Ovary (tissue), 9 donors: ENCODE data around the gene TATDN2. TPM values are rescaled to one million over a fixed set of nuclear protein-coding genes. Genes with fewer than 3 reads are reported as not detected.

Source experiments
- DNase-seq, 5 donors: peaks; one replicate each; pipeline ENCODE4 v3.0.0-alpha.2; 2019 to 2020
- H3K27ac ChIP-seq, 2 donors: fragments of 200-600 bp; one replicate each; pipeline versions ENCODE4 v1.5.1 to v1.8.0; 2019 to 2022
- H3K27me3 ChIP-seq: fragments of 200-600 bp; one replicate; pipeline ENCODE4 v1.8.0; 2022
- H3K36me3 ChIP-seq: fragments of 200-600 bp; sonication (generic); one replicate; pipeline ENCODE4 v1.5.1; 2019
- H3K4me1 ChIP-seq: one replicate; pipeline ENCODE4 v1.8.1; 2013; ENCODE audit warnings: mild to moderate bottlenecking, moderate library complexity; ENCODE audit not compliant: insufficient read depth
- H3K4me3 ChIP-seq: fragments of 200-600 bp; sonication (generic); one replicate; pipeline ENCODE4 v1.5.1; 2017
- H3K9me3 ChIP-seq, 2 donors: fragments of 200-600 bp in 1 of 2; sonication (generic) in 1 of 2; one replicate each; pipeline versions ENCODE4 v1.5.1 to v1.8.1; 2013 to 2019; ENCODE audit warnings: mild to moderate bottlenecking in 1 of 2, moderate library complexity in 1 of 2
- EP300 ChIP-seq: sonication (generic); formaldehyde crosslinking; IDR thresholded peaks from one replicate; pipeline ENCODE4 v1.6.1; 2017; ENCODE audit warnings: antibody characterized with exemption
- POLR2A ChIP-seq: fragments of 450-650 bp; IDR thresholded peaks from one replicate; pipeline ENCODE4 v1.6.1; 2017; ENCODE audit warnings: antibody characterized with exemption, mild to moderate bottlenecking, moderate library complexity
- WGBS, 3 donors: extraction: QIAGEN DNeasy Blood & Tissue Kit in 1 of 3; methylation state at CpG; one replicate each; pipeline versions ENCODE4 v1.1.5 to v1.1.7; 2013 to 2017; 5-methylcytosine and 5-hydroxymethylcytosine counted together
- intact Hi-C, 4 donors: fragments of 100-400 bp; cut with DNase I; formaldehyde crosslinking; loops; one replicate each; pipeline versions ENCODE4 v1.11.0 to v1.15.1; 2022 to 2023
- polyA plus RNA-seq, 2 donors: library from polyadenylated mRNA; stranded (reverse); fragments of 200-250 nt in 1 of 2; fragments of 350-450 nt in 1 of 2; fragmentation: Illumina TruSeq in 1 of 2; extraction: RNeasy Lipid Tissue Mini Kit (QIAGEN cat#74804) in 1 of 2; gene quantifications; one replicate each; pipeline ENCODE4 v1.2.3, GENCODE V29; 2013 to 2014
- total RNA-seq, 7 donors: library from RNA; depleted of rRNA in 2 of 7; stranded (reverse); fragments of >200 nt in 2 of 7; fragmentation: NEBNext Ultra II Directional in 3 of 7; extraction: Animal tissue kit (Norgen Biotek cat#: 25700) in 3 of 7; gene quantifications; one replicate each; pipeline versions ENCODE4 v1.1.0 to v1.2.4, GENCODE V29; 2016 to 2023
- TF ChIP-seq, protein P1 (sequence below), 3 donors: fragments of 450-650 bp in 2 of 3; fragments of 200-600 bp in 1 of 3; IDR thresholded peaks; one replicate each; pipeline versions ENCODE4 v1.5.1 to v1.8.0; 2016 to 2022; ENCODE audit warnings: antibody characterized with exemption in 3 of 3, mild to moderate bottlenecking in 1 of 3
- donor health status: DM: no; HTN: no; CAD: no; lungs with moderate emphysema.
- donor health status: DM: no; HTN: no; CAD: no.
- donor health status: Bipolar disorder and iron deficiency.
- donor health status: DM: yes; HTN: yes; CAD: no.
- donor health status: DM: no; HTN: no; CAD: no.
- donor health status: DM: yes; HTN: yes; CAD: no.

The TATDN2 gene
- total and polyA plus RNA-seq, 9 donors, result 17.3 to 46.4 (median 38.7) TPM

DNA sequence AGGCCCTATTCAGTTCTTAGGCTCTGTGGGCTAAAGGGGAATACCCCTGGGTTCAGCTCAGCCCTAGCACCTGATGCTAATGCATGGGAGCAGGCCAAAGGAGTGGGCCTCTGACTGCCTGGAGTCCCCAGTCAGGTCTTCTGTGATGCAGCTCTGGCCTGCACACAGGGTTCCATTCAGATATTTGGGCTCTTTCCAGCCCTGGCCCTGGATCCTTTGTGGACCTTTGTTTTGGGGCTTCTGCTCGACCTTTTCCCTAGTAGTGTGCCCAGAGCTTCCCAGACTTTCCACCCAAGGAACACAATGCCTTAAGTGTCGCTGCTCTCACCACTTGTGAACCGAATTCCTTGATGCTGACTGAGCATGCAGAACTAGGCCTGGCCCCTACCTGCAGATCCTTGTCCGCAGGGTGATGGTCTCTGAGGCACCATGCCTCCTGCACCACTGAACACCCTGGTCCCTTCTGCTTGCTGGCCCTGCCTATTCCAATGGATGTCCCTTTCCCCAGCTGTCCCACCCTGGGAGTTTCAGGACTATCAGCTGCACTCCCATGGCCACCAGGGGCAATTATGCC lies 67.6 kb downstream of the TATDN2 start:
- H3K9me3 ChIP-seq, result no peaks in the 10 kb centered on the region
- no peak overlapping the region for H3K4me3 ChIP-seq
- intact Hi-C loops, result no loop called here
- no peak for DNase-seq
- H3K4me1 ChIP-seq, result no peaks in the 10 kb centered on the region
- 81 to 90% (median 87%) methylated on average over 4 of the region's 4 CpGs for WGBS, 3 donors
- TF ChIP-seq POLR2A, result no peak
- no peak for TF ChIP-seq EP300
- TF ChIP-seq, protein P1, sequence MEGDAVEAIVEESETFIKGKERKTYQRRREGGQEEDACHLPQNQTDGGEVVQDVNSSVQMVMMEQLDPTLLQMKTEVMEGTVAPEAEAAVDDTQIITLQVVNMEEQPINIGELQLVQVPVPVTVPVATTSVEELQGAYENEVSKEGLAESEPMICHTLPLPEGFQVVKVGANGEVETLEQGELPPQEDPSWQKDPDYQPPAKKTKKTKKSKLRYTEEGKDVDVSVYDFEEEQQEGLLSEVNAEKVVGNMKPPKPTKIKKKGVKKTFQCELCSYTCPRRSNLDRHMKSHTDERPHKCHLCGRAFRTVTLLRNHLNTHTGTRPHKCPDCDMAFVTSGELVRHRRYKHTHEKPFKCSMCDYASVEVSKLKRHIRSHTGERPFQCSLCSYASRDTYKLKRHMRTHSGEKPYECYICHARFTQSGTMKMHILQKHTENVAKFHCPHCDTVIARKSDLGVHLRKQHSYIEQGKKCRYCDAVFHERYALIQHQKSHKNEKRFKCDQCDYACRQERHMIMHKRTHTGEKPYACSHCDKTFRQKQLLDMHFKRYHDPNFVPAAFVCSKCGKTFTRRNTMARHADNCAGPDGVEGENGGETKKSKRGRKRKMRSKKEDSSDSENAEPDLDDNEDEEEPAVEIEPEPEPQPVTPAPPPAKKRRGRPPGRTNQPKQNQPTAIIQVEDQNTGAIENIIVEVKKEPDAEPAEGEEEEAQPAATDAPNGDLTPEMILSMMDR (IDR thresholded peaks at IDR 0.05), result no peak
- no peak overlapping the region for H3K27ac ChIP-seq
- no peaks in the 10 kb centered on the region for H3K27me3 ChIP-seq
- H3K36me3 ChIP-seq, result no peaks in the 10 kb centered on the region

DNA sequence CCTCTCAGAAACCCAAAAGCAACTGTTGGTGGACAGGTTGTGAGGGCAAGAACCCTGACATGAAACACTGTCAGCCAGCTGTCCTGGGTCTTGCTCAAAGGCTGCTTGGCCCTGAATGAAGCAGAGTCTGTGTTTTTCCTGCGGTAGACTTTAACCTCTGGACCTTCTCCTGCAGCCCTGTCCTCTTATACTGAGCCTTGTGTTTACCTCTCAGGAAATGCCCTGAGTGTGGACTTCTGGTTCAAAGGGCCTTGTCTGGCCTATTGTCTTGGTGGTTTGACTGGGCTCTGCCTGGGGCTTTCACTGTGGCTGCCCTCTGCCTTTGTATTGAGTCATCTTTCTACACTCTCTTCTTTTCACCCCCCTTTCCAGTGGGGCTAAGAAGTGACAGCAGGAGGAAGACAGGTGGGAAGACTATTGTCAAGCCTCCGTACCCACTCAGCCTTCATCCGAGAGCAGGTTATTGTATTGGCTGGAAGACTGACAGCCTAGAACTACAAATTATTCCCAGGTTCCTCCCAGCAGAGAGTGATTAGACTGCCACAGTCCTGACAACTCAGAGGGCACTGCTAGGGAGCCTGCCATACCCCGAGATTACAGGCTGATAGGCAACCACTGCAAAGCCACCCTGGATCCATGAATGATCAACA lies 69.2 kb downstream of the TATDN2 start:
- no peak for DNase-seq
- Histone ChIP-seq H3K36me3 (no peaks in the 10 kb centered on the region), H3K27ac (no peak overlapping the region), H3K27me3 (no peaks in the 10 kb centered on the region), H3K9me3 (no peaks in the 10 kb centered on the region), H3K4me1 (no peaks in the 10 kb centered on the region), H3K4me3 (no peak overlapping the region)
- intact Hi-C loops, result no loop called here
- 85 to 93% (median 86%) methylated on average over 4 of the region's 4 CpGs for WGBS, 3 donors
- TF ChIP-seq EP300, result no peak
- TF ChIP-seq POLR2A, result no peak
- TF ChIP-seq, protein P1 (IDR thresholded peaks at IDR 0.05), result no peak

DNA sequence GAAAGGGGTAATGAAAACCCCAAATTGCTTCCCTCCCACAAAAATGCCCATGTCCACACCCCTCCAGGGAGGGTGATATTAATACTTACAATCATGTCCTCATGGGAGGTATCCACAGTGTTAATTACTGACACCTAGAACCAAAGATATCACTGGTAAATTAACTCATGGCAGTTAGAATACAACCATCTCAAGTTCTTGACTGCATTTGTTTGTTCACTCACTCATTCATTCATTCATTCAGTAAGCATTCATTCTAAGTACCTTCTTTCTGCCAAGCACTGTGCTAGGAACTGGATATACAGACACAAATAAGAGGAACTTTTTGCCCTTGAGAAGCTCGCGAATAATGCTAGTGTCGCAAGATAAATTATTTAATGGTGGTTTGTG lies 69.7 kb downstream of the TATDN2 start:
- 87 to 92% (median 91%) methylated on average over 3 of the region's 3 CpGs for WGBS, 3 donors
- Histone ChIP-seq H3K9me3 (no peaks in the 10 kb centered on the region), H3K36me3 (no peaks in the 10 kb centered on the region), H3K27ac (no peak overlapping the region), H3K4me1 (no peaks in the 10 kb centered on the region), H3K4me3 (no peak overlapping the region), H3K27me3 (no peaks in the 10 kb centered on the region)
- TF ChIP-seq POLR2A, result no peak
- TF ChIP-seq, protein P1 (IDR thresholded peaks at IDR 0.05), result no peak
- TF ChIP-seq EP300, result no peak
- intact Hi-C loops, result no loop called here
- DNase-seq, result no peak

DNA sequence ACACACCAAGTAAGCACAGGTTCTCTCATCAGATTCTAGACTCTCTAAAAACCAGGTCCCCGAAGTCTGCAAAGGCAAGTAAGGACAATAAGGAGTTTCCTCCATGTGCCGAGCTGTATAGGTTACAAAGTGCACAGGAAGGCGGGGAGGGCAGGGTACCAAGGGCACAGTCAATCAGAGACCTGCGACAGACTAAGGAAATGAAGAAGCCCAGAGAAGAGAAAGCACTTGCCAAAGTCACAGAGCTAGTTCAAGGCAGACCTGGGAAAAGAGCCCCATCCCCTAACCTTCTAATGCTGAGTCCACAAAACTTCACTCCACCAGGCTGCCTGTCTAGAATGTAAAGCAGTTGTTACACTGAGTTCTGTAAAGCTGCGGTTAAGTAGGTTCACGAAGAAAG lies 71.0 kb downstream of the TATDN2 start:
- Histone ChIP-seq H3K9me3 (no peaks in the 10 kb centered on the region), H3K27ac (no peak overlapping the region), H3K27me3 (no peaks in the 10 kb centered on the region), H3K4me3 (no peak overlapping the region), H3K36me3 (no peaks in the 10 kb centered on the region), H3K4me1 (no peaks in the 10 kb centered on the region)
- intact Hi-C loops, result no loop called here
- TF ChIP-seq EP300 (no peak), POLR2A (no peak)
- TF ChIP-seq, protein P1 (IDR thresholded peaks at IDR 0.05), result no peak
- DNase-seq, result no peak
- WGBS, 3 donors, result 57 to 68% (median 63%) methylated on average over 6 of the region's 6 CpGs
